H9 (cell line): ENCODE data around the gene B3GALT5. TPM values are rescaled to one million over a fixed set of nuclear protein-coding genes. Genes with fewer than 3 reads are reported as not detected.
A peak's percentile ranks its signal among the peaks of the same experiment; 100 is the strongest.

Experiments used
- DNase-seq: peaks from one replicate; pipeline ENCODE4 v3.0.0-alpha.2; 2017
- H2AFZ ChIP-seq: one replicate; pipeline ENCODE4 v1.6.1; 2013; ENCODE audit warnings: mild to moderate bottlenecking, low read length, control low read depth, moderate library complexity
- H2AK5ac ChIP-seq: 2 replicates; pipeline ENCODE4 v1.6.1; 2013; ENCODE audit warnings: low read length, control low read depth, mixed read lengths; ENCODE audit not compliant: insufficient read length
- H2BK120ac ChIP-seq: one replicate; pipeline ENCODE4 v1.6.1; 2013; ENCODE audit warnings: low read depth, mild to moderate bottlenecking, low read length, control low read depth, inconsistent platforms; ENCODE audit not compliant: poor library complexity, severe bottlenecking
- H2BK12ac ChIP-seq: 2 replicates; pipeline ENCODE4 v1.6.1; 2013; ENCODE audit warnings: low read length, control low read depth, mixed read lengths, low read depth; ENCODE audit not compliant: insufficient read length
- H2BK15ac ChIP-seq: 2 replicates; pipeline ENCODE4 v1.6.1; 2013; ENCODE audit warnings: low read depth, low read length, control low read depth
- H2BK20ac ChIP-seq: one replicate; pipeline ENCODE4 v1.6.1; 2013; ENCODE audit warnings: low read depth, mild to moderate bottlenecking, low read length, control low read depth, inconsistent platforms; ENCODE audit not compliant: poor library complexity, severe bottlenecking
- H2BK5ac ChIP-seq: 2 replicates; pipeline ENCODE4 v1.6.1; 2013; ENCODE audit warnings: low read length, control low read depth, mixed read lengths; ENCODE audit not compliant: insufficient read length
- H3K14ac ChIP-seq: 2 replicates; pipeline ENCODE4 v1.6.1; 2013; ENCODE audit warnings: low read length, control low read depth; ENCODE audit not compliant: insufficient read depth
- H3K18ac ChIP-seq: 2 replicates; pipeline ENCODE4 v1.6.1; 2013; ENCODE audit warnings: low read depth, mild to moderate bottlenecking, mixed read lengths, low read length, control low read depth; ENCODE audit not compliant: insufficient read length
- H3K23ac ChIP-seq: 2 replicates; pipeline ENCODE4 v1.6.1; 2013; ENCODE audit warnings: low read length, control low read depth, mixed read lengths, low read depth; ENCODE audit not compliant: insufficient read length
- H3K23me2 ChIP-seq: 2 replicates; pipeline ENCODE4 v1.6.1; 2013; ENCODE audit warnings: low read depth, mild to moderate bottlenecking, mixed read lengths, low read length, control low read depth; ENCODE audit not compliant: insufficient read length, poor library complexity, severe bottlenecking
- H3K27ac ChIP-seq: 2 replicates; pipeline ENCODE4 v1.5.1; 2013; ENCODE audit warnings: low read length, control low read depth, mixed read lengths, low read depth; ENCODE audit not compliant: insufficient read length
- H3K27me3 ChIP-seq: 2 replicates; pipeline ENCODE4 v1.6.1; 2013; ENCODE audit warnings: low read length, control low read depth, inconsistent platforms; ENCODE audit not compliant: insufficient read depth
- H3K4ac ChIP-seq: 2 replicates; pipeline ENCODE4 v1.6.1; 2013; ENCODE audit warnings: low read depth, mild to moderate bottlenecking, control low read depth, inconsistent platforms, low read length, moderate library complexity
- H3K4me1 ChIP-seq: 2 replicates; pipeline ENCODE4 v1.6.1; 2013; ENCODE audit warnings: low read length, control low read depth, inconsistent platforms; ENCODE audit not compliant: insufficient read depth
- H3K4me2 ChIP-seq: 2 replicates; pipeline ENCODE4 v1.6.1; 2013; ENCODE audit warnings: low read length, control low read depth, mixed read lengths; ENCODE audit not compliant: insufficient read length, insufficient read depth
- H3K56ac ChIP-seq: 2 replicates; pipeline ENCODE4 v1.6.1; 2013; ENCODE audit warnings: low read depth, mild to moderate bottlenecking, mixed read lengths, low read length, control low read depth; ENCODE audit not compliant: insufficient read length
- H3K79me1 ChIP-seq: 2 replicates; pipeline ENCODE4 v1.6.1; 2013; ENCODE audit warnings: low read depth, mild to moderate bottlenecking, moderate library complexity, low read length, control low read depth, inconsistent platforms; ENCODE audit not compliant: insufficient read depth, poor library complexity, severe bottlenecking
- H3K79me2 ChIP-seq: 2 replicates; pipeline ENCODE4 v1.6.1; 2013; ENCODE audit warnings: low read length, control low read depth, inconsistent platforms; ENCODE audit not compliant: insufficient read depth
- H3K9ac ChIP-seq: 2 replicates; pipeline ENCODE4 v1.6.1; 2013; ENCODE audit warnings: low read length, control low read depth, mixed read lengths; ENCODE audit not compliant: insufficient read length; ENCODE audit errors: extremely low read depth
- H3K9me3 ChIP-seq: one replicate; pipeline ENCODE4 v1.6.1; 2013; ENCODE audit warnings: low read depth, low read length, inconsistent platforms; ENCODE audit not compliant: control insufficient read depth
- H3T11ph ChIP-seq: one replicate; pipeline ENCODE4 v1.6.1; 2013; ENCODE audit warnings: mild to moderate bottlenecking, low read length, control low read depth, inconsistent platforms
- H4K20me1 ChIP-seq: one replicate; pipeline ENCODE4 v1.6.1; 2013; ENCODE audit not compliant: control insufficient read depth, insufficient read length, insufficient read depth
- H4K5ac ChIP-seq: 2 replicates; pipeline ENCODE4 v1.6.1; 2013; ENCODE audit warnings: low read depth, mild to moderate bottlenecking, mixed read lengths, low read length, control low read depth; ENCODE audit not compliant: insufficient read length
- H4K8ac ChIP-seq: replicated peaks from 2 replicates; pipeline ENCODE4 v1.6.1; 2013; ENCODE audit warnings: low read length, control low read depth, mixed read lengths, low read depth; ENCODE audit not compliant: insufficient read length
- H4K91ac ChIP-seq: 2 replicates; pipeline ENCODE4 v1.6.1; 2013; ENCODE audit warnings: low read depth, mild to moderate bottlenecking, moderate library complexity, mixed read lengths, low read length, control low read depth; ENCODE audit not compliant: insufficient read length
- H3K27ac Mint-ChIP-seq, 3 experiments: 2 replicates in 2 of 3; 3 replicates in 1 of 3; pipeline ENCODE4 v1.8.0; 2020 to 2021; ENCODE audit warnings: mixed read lengths in 3 of 3, mild to moderate bottlenecking in 1 of 3, moderate library complexity in 1 of 3
- H3K27me3 Mint-ChIP-seq: 2 replicates; pipeline ENCODE4 v1.8.0; 2021; ENCODE audit warnings: low read depth, mild to moderate bottlenecking, moderate library complexity, mixed read lengths
- H3K36me3 Mint-ChIP-seq, 3 experiments: 2 replicates in 2 of 3; 3 replicates in 1 of 3; pipeline ENCODE4 v1.8.0; 2020 to 2021; ENCODE audit warnings: low read depth in 3 of 3, mixed read lengths in 3 of 3; ENCODE audit not compliant: insufficient read depth in 1 of 3
- H3K4me1 Mint-ChIP-seq, 2 experiments: 2 replicates each; pipeline ENCODE4 v1.8.0; 2020; ENCODE audit warnings: mixed read lengths in 2 of 2
- H3K4me3 Mint-ChIP-seq, 2 experiments: 2 replicates in 1 of 2; 3 replicates in 1 of 2; pipeline ENCODE4 v1.8.0; 2020 to 2021; ENCODE audit warnings: mild to moderate bottlenecking in 2 of 2, mixed read lengths in 2 of 2, moderate library complexity in 1 of 2
- H3K9me3 Mint-ChIP-seq, 2 experiments: 2 replicates in 1 of 2; 3 replicates in 1 of 2; pipeline ENCODE4 v1.8.0; 2020; ENCODE audit warnings: mild to moderate bottlenecking in 2 of 2, mixed read lengths in 2 of 2, moderate library complexity in 1 of 2
- WGBS: extraction: QIAGEN DNeasy Blood & Tissue Kit; methylation state at CpG from one replicate; pipeline ENCODE4 v1.1.7; 2013; ENCODE audit warnings: missing lambda C conversion rate, low lambda C conversion rate, mixed read lengths; ENCODE audit not compliant: insufficient read length; ENCODE audit errors: extremely low coverage; 5-methylcytosine and 5-hydroxymethylcytosine counted together
- total RNA-seq: library from RNA; stranded (reverse); gene quantifications from 2 replicates; pipeline ENCODE4 v1.2.1, GENCODE V29; 2021
- TF ChIP-seq, protein P1 (sequence below): fragments of 200-600 bp; sonication (generic); conservative IDR thresholded peaks from 3 replicates; pipeline ENCODE4 v1.8.0; 2021; ENCODE audit warnings: antibody characterized with exemption, mild to moderate bottlenecking

The B3GALT5 gene
- total RNA-seq, 1 experiment from 2014 or later = 24.7 TPM

DNA sequence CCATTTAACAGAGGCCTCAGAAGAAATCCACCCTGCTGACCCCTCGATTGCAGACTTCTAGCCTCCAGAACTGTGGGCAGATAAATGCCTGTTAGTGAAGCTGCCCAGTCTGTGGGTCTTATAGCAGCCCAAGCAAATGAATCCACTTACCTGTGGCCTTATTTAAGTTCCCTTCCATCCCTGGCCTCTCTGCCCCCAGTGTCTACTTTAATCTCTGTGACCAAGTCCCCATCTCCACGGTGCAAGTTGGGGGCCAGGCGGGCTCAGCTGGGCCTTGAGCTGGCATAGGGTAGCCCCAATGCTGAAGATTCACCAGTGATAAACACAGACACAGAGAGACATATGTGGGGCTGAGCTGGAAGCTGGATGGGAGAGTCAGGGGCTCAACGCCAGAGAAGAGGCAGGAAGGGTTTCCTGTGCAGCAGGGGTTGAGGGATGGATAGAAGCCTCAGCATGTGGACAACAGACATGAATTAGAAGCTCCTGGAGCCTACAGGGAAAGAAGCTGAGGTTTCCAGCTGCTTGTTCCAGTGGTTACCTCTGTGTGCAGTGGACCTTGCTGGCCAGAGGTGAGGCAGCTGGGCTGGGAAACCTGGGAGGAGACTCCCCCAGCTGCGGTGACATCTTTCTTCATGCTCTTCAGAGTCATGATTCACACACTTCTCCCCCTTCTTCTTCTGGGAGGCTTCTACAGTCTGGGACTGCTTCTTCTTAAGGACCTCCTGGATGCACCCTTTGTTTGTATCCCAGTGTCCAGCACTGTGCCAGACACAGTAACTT, 13.4 kb upstream of the B3GALT5 start:
- H2BK15ac ChIP-seq = no peak overlapping the region
- no peak overlapping the region for H2BK5ac ChIP-seq
- Mint-ChIP-seq H3K9me3 (peaks cover 12 to 15% of the 10 kb centered on the region in 2 experiments; a peak in 4 of 5 replicates), H3K4me1 (peaks cover 23 to 32% of the 10 kb centered on the region in 2 experiments), H3K27ac (peak overlapping the region in 1 of 3 experiments; percentile 29; a peak in 2 of 7 replicates), H3K4me3 (no peak overlapping the region), H3K27me3 (no peaks in the 10 kb centered on the region), H3K36me3 (peaks cover 7 to 36% (median 19%) of the 10 kb centered on the region in 3 experiments; a peak in 6 of 7 replicates)
- H3K23me2 ChIP-seq = no peaks in the 10 kb centered on the region
- H3K9me3 ChIP-seq = no peaks in the 10 kb centered on the region
- DNase-seq = no peak
- H3T11ph ChIP-seq = no peak overlapping the region
- no peak overlapping the region for H2AFZ ChIP-seq
- no peak overlapping the region for H3K4me2 ChIP-seq
- no peak overlapping the region for H2BK120ac ChIP-seq
- H3K79me2 ChIP-seq = no peaks in the 10 kb centered on the region
- no peak overlapping the region for H2BK12ac ChIP-seq
- no peak overlapping the region for H2AK5ac ChIP-seq
- no peak overlapping the region for H3K4ac ChIP-seq
- H3K23ac ChIP-seq = no peak overlapping the region
- H3K9ac ChIP-seq = no peak overlapping the region
- no peaks in the 10 kb centered on the region for H3K79me1 ChIP-seq
- H4K8ac ChIP-seq = no peak overlapping the region
- no peak overlapping the region for H4K5ac ChIP-seq
- no peak overlapping the region for H3K56ac ChIP-seq
- H3K18ac ChIP-seq = no peak overlapping the region
- H2BK20ac ChIP-seq = no peak overlapping the region
- TF ChIP-seq, protein P1, sequence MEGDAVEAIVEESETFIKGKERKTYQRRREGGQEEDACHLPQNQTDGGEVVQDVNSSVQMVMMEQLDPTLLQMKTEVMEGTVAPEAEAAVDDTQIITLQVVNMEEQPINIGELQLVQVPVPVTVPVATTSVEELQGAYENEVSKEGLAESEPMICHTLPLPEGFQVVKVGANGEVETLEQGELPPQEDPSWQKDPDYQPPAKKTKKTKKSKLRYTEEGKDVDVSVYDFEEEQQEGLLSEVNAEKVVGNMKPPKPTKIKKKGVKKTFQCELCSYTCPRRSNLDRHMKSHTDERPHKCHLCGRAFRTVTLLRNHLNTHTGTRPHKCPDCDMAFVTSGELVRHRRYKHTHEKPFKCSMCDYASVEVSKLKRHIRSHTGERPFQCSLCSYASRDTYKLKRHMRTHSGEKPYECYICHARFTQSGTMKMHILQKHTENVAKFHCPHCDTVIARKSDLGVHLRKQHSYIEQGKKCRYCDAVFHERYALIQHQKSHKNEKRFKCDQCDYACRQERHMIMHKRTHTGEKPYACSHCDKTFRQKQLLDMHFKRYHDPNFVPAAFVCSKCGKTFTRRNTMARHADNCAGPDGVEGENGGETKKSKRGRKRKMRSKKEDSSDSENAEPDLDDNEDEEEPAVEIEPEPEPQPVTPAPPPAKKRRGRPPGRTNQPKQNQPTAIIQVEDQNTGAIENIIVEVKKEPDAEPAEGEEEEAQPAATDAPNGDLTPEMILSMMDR = no peak
- no peak overlapping the region for H4K91ac ChIP-seq
- no CpG with 5 or more reads among the region's 5 CpGs for WGBS
- no peak overlapping the region for H3K27ac ChIP-seq
- no peak overlapping the region for H3K14ac ChIP-seq
- no peaks in the 10 kb centered on the region for H4K20me1 ChIP-seq
- no peaks in the 10 kb centered on the region for H3K27me3 ChIP-seq
- peaks cover 4% of the 10 kb centered on the region; the same call in 1 of the 2 replicates for H3K4me1 ChIP-seq
